ENCODE measurements around the gene HSD17B10. TPM values are rescaled to one million over a fixed set of nuclear protein-coding genes. Genes with fewer than 3 reads are reported as not detected.

HSD17B10 gene
- total and polyA plus RNA-seq, 2 donors (not counting 1 experiment from before 2014, with no cell fraction given) = 41.6 to 62.3 TPM

GRCh38 chrX:53429755-53430154 is 4.4 kb downstream of the HSD17B10 start:
- no peak overlapping the region for H3K9ac ChIP-seq (ENCODE audit: insufficient read depth, low read length)
- no peak overlapping the region for H2AFZ ChIP-seq (ENCODE audit: low read length)
- H3K9me3 ChIP-seq (ENCODE audit: control insufficient read depth, insufficient read depth, low read depth, low read length) = no peaks in the 10 kb centered on the region
- H3K4me2 ChIP-seq (ENCODE audit: extremely low read depth, insufficient read depth, low read length) = no peak overlapping the region
- no peaks in the 10 kb centered on the region for H3K27me3 ChIP-seq (ENCODE audit: control insufficient read depth, insufficient read depth, low read length)
- no peak for TF ChIP-seq CTCF (conservative IDR thresholded peaks at IDR 0.05 in 1 of 2, IDR thresholded peaks at IDR 0.05 in 1 of 2; ENCODE audit: low read depth in 1 of 2, low read length in 2 of 2)
- no peak for TF ChIP-seq EZH2 (IDR thresholded peaks at IDR 0.05; ENCODE audit: low read length, missing control alignments)
- H4K20me1 ChIP-seq (ENCODE audit: control insufficient read depth, extremely low read depth, insufficient read depth, low read length) = no peaks in the 10 kb centered on the region
- H3K27ac ChIP-seq (ENCODE audit: insufficient read depth, low read length) = no peak overlapping the region
- H3K4me1 ChIP-seq (ENCODE audit: control insufficient read depth, extremely low read depth, insufficient read depth, low read length) = no peaks in the 10 kb centered on the region
- no peak overlapping the region for H3K4me3 ChIP-seq (replicated peaks in 1 of 4; ENCODE audit: control extremely low read depth in 1 of 4, insufficient read depth in 1 of 4, low read depth in 3 of 4, low read length in 4 of 4)
- peaks cover 9% of the 10 kb centered on the region for H3K36me3 ChIP-seq (ENCODE audit: control insufficient read depth, insufficient read depth, low read length)
- DNase-seq (ENCODE audit: low read depth in 2 of 2) = no peak
- peaks cover 8% of the 10 kb centered on the region for H3K79me2 ChIP-seq (ENCODE audit: control insufficient read depth, insufficient read depth, low read length)

- H3K4me2 ChIP-seq (ENCODE audit: extremely low read depth, insufficient read depth, low read length) = peak within 1 kb of the TSS; percentile 99
- peaks cover 4% of the 10 kb centered on the region for H3K4me1 ChIP-seq (ENCODE audit: control insufficient read depth, extremely low read depth, insufficient read depth, low read length)
- peaks cover 37% of the 10 kb centered on the region for H3K79me2 ChIP-seq (ENCODE audit: control insufficient read depth, insufficient read depth, low read length)
- TF ChIP-seq CTCF (conservative IDR thresholded peaks at IDR 0.05 in 1 of 2, IDR thresholded peaks at IDR 0.05 in 1 of 2; ENCODE audit: low read depth in 1 of 2, low read length in 2 of 2) = no peak
- no peak for TF ChIP-seq EZH2 (IDR thresholded peaks at IDR 0.05; ENCODE audit: low read length, missing control alignments)
- DNase-seq (ENCODE audit: low read depth in 2 of 2) = no peak
- no peaks in the 10 kb centered on the region for H4K20me1 ChIP-seq (ENCODE audit: control insufficient read depth, extremely low read depth, insufficient read depth, low read length)
- no peaks in the 10 kb centered on the region for H3K36me3 ChIP-seq (ENCODE audit: control insufficient read depth, insufficient read depth, low read length)
- peak within 1 kb of the TSS; percentile 71 to 96 (median 84) for H3K4me3 ChIP-seq (replicated peaks in 1 of 4; ENCODE audit: control extremely low read depth in 1 of 4, insufficient read depth in 1 of 4, low read depth in 3 of 4, low read length in 4 of 4)
- H3K9me3 ChIP-seq (ENCODE audit: control insufficient read depth, insufficient read depth, low read depth, low read length) = no peaks in the 10 kb centered on the region
- H3K9ac ChIP-seq (ENCODE audit: insufficient read depth, low read length) = peak within 1 kb of the TSS; percentile 94
- H3K27ac ChIP-seq (ENCODE audit: insufficient read depth, low read length) = peak within 1 kb of the TSS; percentile 98
- no peaks in the 10 kb centered on the region for H3K27me3 ChIP-seq (ENCODE audit: control insufficient read depth, insufficient read depth, low read length)
- H2AFZ ChIP-seq (ENCODE audit: low read length) = peak within 1 kb of the TSS; percentile 85
Measured at GRCh38 chrX:53422861-53423306, 11.3 kb downstream of the HSD17B10 start, which contains the start of gene RIBC1. TSS of gene RIBC1 (plus strand) at chrX:53422873. CDS start at chrX:53426277, 3,404 bp downstream.

GRCh38 chrX:53422086-53422860 is 11.9 kb downstream of the HSD17B10 start, which contains the start of gene SMC1A:
TSS of gene SMC1A (minus strand) at chrX:53422654. CDS start at chrX:53422600, 54 bp downstream.
- H3K9me3 ChIP-seq (ENCODE audit: control insufficient read depth, insufficient read depth, low read depth, low read length) = no peaks in the 10 kb centered on the region
- DNase-seq (ENCODE audit: low read depth in 2 of 2) = peak; percentile 96 to 98
- H3K27me3 ChIP-seq (ENCODE audit: control insufficient read depth, insufficient read depth, low read length) = no peaks in the 10 kb centered on the region
- H4K20me1 ChIP-seq (ENCODE audit: control insufficient read depth, extremely low read depth, insufficient read depth, low read length) = no peaks in the 10 kb centered on the region
- peak within 1 kb of the TSS; percentile 71 to 96 (median 84) for H3K4me3 ChIP-seq (replicated peaks in 1 of 4; ENCODE audit: control extremely low read depth in 1 of 4, insufficient read depth in 1 of 4, low read depth in 3 of 4, low read length in 4 of 4)
- H3K4me1 ChIP-seq (ENCODE audit: control insufficient read depth, extremely low read depth, insufficient read depth, low read length) = peaks cover 4% of the 10 kb centered on the region
- peaks cover 42% of the 10 kb centered on the region for H3K79me2 ChIP-seq (ENCODE audit: control insufficient read depth, insufficient read depth, low read length)
- peak within 1 kb of the TSS; percentile 98 for H3K27ac ChIP-seq (ENCODE audit: insufficient read depth, low read length)
- peak within 1 kb of the TSS; percentile 85 for H2AFZ ChIP-seq (ENCODE audit: low read length)
- peak within 1 kb of the TSS; percentile 99 for H3K4me2 ChIP-seq (ENCODE audit: extremely low read depth, insufficient read depth, low read length)
- TF ChIP-seq CTCF (conservative IDR thresholded peaks at IDR 0.05 in 1 of 2, IDR thresholded peaks at IDR 0.05 in 1 of 2; ENCODE audit: low read depth in 1 of 2, low read length in 2 of 2) (no peak), EZH2 (IDR thresholded peaks at IDR 0.05; ENCODE audit: low read length, missing control alignments) (no peak)
- H3K9ac ChIP-seq (ENCODE audit: insufficient read depth, low read length) = peak within 1 kb of the TSS; percentile 94
- no peaks in the 10 kb centered on the region for H3K36me3 ChIP-seq (ENCODE audit: control insufficient read depth, insufficient read depth, low read length)
